B cell (primary cell): Measurements from ENCODE around the gene SAPCD2. TPM values are rescaled to one million over a fixed set of nuclear protein-coding genes. Genes with fewer than 3 reads are reported as not detected.

Experiments
- ATAC-seq: fragments of 200-7000 bp; cut with Tn5 transposase; one replicate; pipeline ENCODE4 v1.10.0; 2021; ENCODE audit warnings: low read depth, mild to moderate bottlenecking, moderate number of reproducible peaks, moderate library complexity
- CTCF ChIA-PET: fragments of 350-600 bp; sonication (Branson Sonifier 250); formaldehyde crosslinking; loops from one replicate; lab custom pipeline; 2021; ENCODE audit warnings: antibody characterized with exemption, inconsistent platforms; lab: Charles Lee
- POLR2A ChIA-PET: fragments of 350-600 bp; sonication (Branson Sonifier 250); formaldehyde crosslinking; loops from one replicate; lab custom pipeline; 2021; ENCODE audit warnings: antibody characterized with exemption; lab: Charles Lee
- DNase-seq: peaks from one replicate; pipeline ENCODE4 v3.0.0; 2013
- H2AFZ ChIP-seq: 2 replicates; pipeline ENCODE4 v1.6.1; 2012; ENCODE audit warnings: mild to moderate bottlenecking, low read depth, low read length; ENCODE audit not compliant: insufficient read depth, poor library complexity, severe bottlenecking
- H3K27ac ChIP-seq, 2 donors: 1 replicate in 1 of 2; 2 replicates in 1 of 2; pipeline ENCODE4 v1.5.1; 2012 to 2013; ENCODE audit warnings: low read length in 2 of 2, mild to moderate bottlenecking in 2 of 2, moderate library complexity in 1 of 2
- H3K27me3 ChIP-seq, 4 experiments: fragments of 200-600 bp in 1 of 4; sonication (generic) in 1 of 4; replicated peaks in 1 of 4; 1 replicate in 2 of 4; 2 replicates in 2 of 4; pipeline versions ENCODE4 v1.6.1 to v1.7.0; 2013 to 2016; ENCODE audit warnings: low read length in 3 of 4, mild to moderate bottlenecking in 2 of 4, mixed read lengths in 1 of 4, moderate library complexity in 1 of 4; ENCODE audit not compliant: insufficient read depth in 4 of 4, control insufficient read depth in 3 of 4; ENCODE audit errors: control extremely low read depth in 1 of 4
- H3K36me3 ChIP-seq, 2 experiments: replicated peaks in 1 of 2; 1 replicate in 1 of 2; 2 replicates in 1 of 2; pipeline versions ENCODE4 v1.6.1 to v1.7.1; 2013; ENCODE audit warnings: low read length in 1 of 2; ENCODE audit not compliant: insufficient read depth in 2 of 2, control insufficient read depth in 1 of 2; ENCODE audit errors: control extremely low read depth in 1 of 2, extremely low read depth in 1 of 2
- H3K4me1 ChIP-seq, 2 donors: fragments of 200-600 bp in 1 of 2; sonication (generic) in 1 of 2; 1 replicate in 1 of 2; 2 replicates in 1 of 2; pipeline versions ENCODE4 v1.5.1 to v1.6.1; 2013 to 2017; ENCODE audit warnings: low read length in 2 of 2; ENCODE audit not compliant: control insufficient read depth in 2 of 2, insufficient read depth in 2 of 2
- H3K4me2 ChIP-seq: replicated peaks from 2 replicates; pipeline ENCODE3; 2012; ENCODE audit warnings: mild to moderate bottlenecking, low read depth, low read length; ENCODE audit not compliant: poor library complexity, severe bottlenecking
- H3K4me3 ChIP-seq, 5 experiments: fragments of 200-600 bp in 1 of 5; sonication (generic) in 1 of 5; 1 replicate in 3 of 5; 2 replicates in 2 of 5; pipeline versions ENCODE4 v1.5.1 to v1.7.0; 2011 to 2016; ENCODE audit warnings: low read length in 4 of 5, mild to moderate bottlenecking in 4 of 5, low read depth in 2 of 5, control low read depth in 1 of 5, moderate library complexity in 1 of 5; ENCODE audit not compliant: insufficient read depth in 1 of 5; ENCODE audit errors: control extremely low read depth in 1 of 5, extremely low read depth in 1 of 5
- H3K79me2 ChIP-seq: fragments of 200-600 bp; sonication (generic); one replicate; pipeline ENCODE4 v1.6.0; 2016; ENCODE audit warnings: low read length; ENCODE audit not compliant: control insufficient read depth, insufficient read depth
- H3K9ac ChIP-seq: fragments of 200-600 bp; sonication (generic); 2 replicates; pipeline ENCODE4 v1.6.1; 2017; ENCODE audit warnings: mild to moderate bottlenecking, low read length, moderate library complexity
- H3K9me3 ChIP-seq, 3 donors: one replicate each; pipeline versions ENCODE4 v1.6.1 to v1.7.1; 2013; ENCODE audit warnings: low read length in 2 of 3; ENCODE audit not compliant: control insufficient read depth in 2 of 3, insufficient read depth in 1 of 3; ENCODE audit errors: control extremely low read depth in 1 of 3
- H4K20me1 ChIP-seq: 2 replicates; pipeline ENCODE4 v1.6.0; 2012; ENCODE audit warnings: mild to moderate bottlenecking, low read length; ENCODE audit not compliant: insufficient read depth, control insufficient read depth, poor library complexity, severe bottlenecking
- H3K27ac Mint-ChIP-seq: one replicate; pipeline ENCODE4 v1.8.0; 2021; ENCODE audit warnings: mixed read lengths
- H3K27me3 Mint-ChIP-seq: one replicate; pipeline ENCODE4 v1.8.0; 2021; ENCODE audit warnings: mixed read lengths
- H3K4me1 Mint-ChIP-seq: one replicate; pipeline ENCODE4 v1.8.0; 2021; ENCODE audit warnings: mixed read lengths
- H3K4me3 Mint-ChIP-seq: one replicate; pipeline ENCODE4 v1.8.0; 2021; ENCODE audit warnings: mixed read lengths
- H3K9me3 Mint-ChIP-seq: one replicate; pipeline ENCODE4 v1.8.0; 2022; ENCODE audit warnings: mixed read lengths; ENCODE audit not compliant: insufficient read depth
- EZH2 ChIP-seq: IDR thresholded peaks from 2 replicates; pipeline ENCODE4 v1.6.1; 2012; ENCODE audit warnings: borderline replicate concordance, low read depth, mild to moderate bottlenecking, moderate library complexity, low read length; ENCODE audit not compliant: insufficient read depth, poor library complexity, severe bottlenecking
- WGBS: methylation state at CpG from one replicate; pipeline ENCODE4 v1.1.5; 2013; ENCODE audit warnings: missing lambda C conversion rate; ENCODE audit not compliant: insufficient coverage; 5-methylcytosine and 5-hydroxymethylcytosine counted together
- intact Hi-C: fragments of 100-400 bp; cut with micrococcal nuclease; formaldehyde crosslinking; loops from one replicate; pipeline ENCODE4 v1.10.0; 2022
- polyA plus RNA-seq: library from polyadenylated mRNA; depleted of rRNA; stranded (reverse); fragments of >200 nt; gene quantifications from 2 replicates; pipeline ENCODE4 v1.2.3, GENCODE V29; 2012
- total RNA-seq, 2 donors: library from RNA; stranded (reverse); fragments of 120-200 nt in 1 of 2; gene quantifications; 1 replicate in 1 of 2; 2 replicates in 1 of 2; pipeline versions ENCODE4 v1.2.3 to v1.2.4, GENCODE V29; 2013 to 2022
- TF ChIP-seq, protein P1 (sequence below): fragments of 200-600 bp; IDR thresholded peaks from one replicate; pipeline ENCODE4 v1.8.0; 2022; ENCODE audit warnings: antibody characterized with exemption, mild to moderate bottlenecking

The SAPCD2 gene
- total and polyA plus RNA-seq, 2 donors (not counting 1 experiment from before 2014, with no cell fraction given) = 0.39 to 0.69 TPM

DNA sequence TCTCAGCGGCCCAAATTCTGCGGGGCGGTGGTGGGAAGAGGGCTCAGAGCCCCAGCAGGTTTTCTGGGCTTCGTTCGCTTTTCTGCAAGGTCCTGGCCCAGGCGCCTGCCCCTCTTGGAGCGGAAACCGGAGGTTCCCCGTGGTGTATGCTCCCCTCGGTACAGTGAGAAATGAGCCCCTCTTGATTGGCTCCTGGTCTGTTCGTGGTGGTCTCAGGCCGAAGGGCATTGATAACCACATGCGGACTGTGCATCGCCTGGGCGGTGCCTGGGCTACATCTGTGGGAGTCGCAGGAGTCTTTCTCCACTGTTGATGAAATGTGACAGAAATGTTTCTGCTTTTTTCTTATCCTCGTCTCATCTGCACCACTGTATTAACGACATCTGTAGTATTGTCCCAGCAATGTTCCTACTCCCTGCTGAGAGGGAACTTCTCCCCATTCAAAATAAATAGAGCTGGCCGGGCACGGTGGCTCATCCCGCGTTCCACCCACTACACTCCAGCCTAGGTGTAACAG, 17.1 kb upstream of the SAPCD2 start:
- no peaks in the 10 kb centered on the region for H3K27me3 ChIP-seq
- peaks cover 40% of the 10 kb centered on the region for H3K4me1 Mint-ChIP-seq
- H3K27me3 Mint-ChIP-seq = no peaks in the 10 kb centered on the region
- peak overlapping the region; percentile 42 to 83 (median 74) for H3K4me3 ChIP-seq
- H3K9me3 Mint-ChIP-seq = no peaks in the 10 kb centered on the region
- no peaks in the 10 kb centered on the region for H3K9me3 ChIP-seq
- ATAC-seq = no peak
- H3K36me3 ChIP-seq = peaks cover 2 to 21% of the 10 kb centered on the region in 2 experiments
- H3K4me3 Mint-ChIP-seq = peak overlapping the region; percentile 91
- H3K4me2 ChIP-seq = peak overlapping the region; percentile 90
- H3K9ac ChIP-seq = peak overlapping the region; percentile 90
- ChIA-PET POLR2A (interaction anchor here (0.6 to 2.8 kb wide), 11 partner anchors 10 to 552 kb away, joined by 3 to 19 read pairs (median 4); partner anchors contain the start of genes DPP7, NELFB, SAPCD2 and SSNA1), CTCF (interaction anchor here (0.8 to 2.8 kb wide), 9 partner anchors 9 to 297 kb away, joined by 3 to 19 read pairs (median 6); partner anchors contain the start of genes NPDC1, NRARP, RNF224 and SAPCD2)
- H3K27ac Mint-ChIP-seq = peak overlapping the region; percentile 94
- peak overlapping the region; percentile 88 to 96 for H3K27ac ChIP-seq
- WGBS = under 1% methylated on average over 15 of the region's 22 CpGs
- DNase-seq = no peak
- peak overlapping the region; percentile 77 for H2AFZ ChIP-seq
- H3K4me1 ChIP-seq = peaks cover 18 to 41% of the 10 kb centered on the region in 2 donors
- peaks cover 28% of the 10 kb centered on the region for H3K79me2 ChIP-seq
- peaks cover under 1% of the 10 kb centered on the region for H4K20me1 ChIP-seq
- TF ChIP-seq, protein P1, sequence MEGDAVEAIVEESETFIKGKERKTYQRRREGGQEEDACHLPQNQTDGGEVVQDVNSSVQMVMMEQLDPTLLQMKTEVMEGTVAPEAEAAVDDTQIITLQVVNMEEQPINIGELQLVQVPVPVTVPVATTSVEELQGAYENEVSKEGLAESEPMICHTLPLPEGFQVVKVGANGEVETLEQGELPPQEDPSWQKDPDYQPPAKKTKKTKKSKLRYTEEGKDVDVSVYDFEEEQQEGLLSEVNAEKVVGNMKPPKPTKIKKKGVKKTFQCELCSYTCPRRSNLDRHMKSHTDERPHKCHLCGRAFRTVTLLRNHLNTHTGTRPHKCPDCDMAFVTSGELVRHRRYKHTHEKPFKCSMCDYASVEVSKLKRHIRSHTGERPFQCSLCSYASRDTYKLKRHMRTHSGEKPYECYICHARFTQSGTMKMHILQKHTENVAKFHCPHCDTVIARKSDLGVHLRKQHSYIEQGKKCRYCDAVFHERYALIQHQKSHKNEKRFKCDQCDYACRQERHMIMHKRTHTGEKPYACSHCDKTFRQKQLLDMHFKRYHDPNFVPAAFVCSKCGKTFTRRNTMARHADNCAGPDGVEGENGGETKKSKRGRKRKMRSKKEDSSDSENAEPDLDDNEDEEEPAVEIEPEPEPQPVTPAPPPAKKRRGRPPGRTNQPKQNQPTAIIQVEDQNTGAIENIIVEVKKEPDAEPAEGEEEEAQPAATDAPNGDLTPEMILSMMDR = no peak
- TF ChIP-seq EZH2 = no peak
- intact Hi-C loops = loop anchor here (1.0 to 5.0 kb wide), 5 partner anchors 27 to 605 kb away; partner anchors contain the start of genes DPP7, SEC16A and TUBB4B
